Measurements from ENCODE around the gene ANKRD13C.
"Not testable (repeated sequence)": the region's sequence is repeated elsewhere in the genome, so short reads cannot be mapped to it uniquely, and the experiment has no call there.

ANKRD13C gene

GRCh38 chr1:70358921-70359564 is 4.5 kb upstream of the ANKRD13C start:
- DNase-seq (ENCODE audit: low read depth in 2 of 2), result no peak

GRCh38 chr1:70355920-70356319 is 1.4 kb upstream of the ANKRD13C start:
- no peak for DNase-seq (ENCODE audit: low read depth in 2 of 2)

- DNase-seq (ENCODE audit: low read depth in 2 of 2), result no peak
Measured at GRCh38 chr1:70355111-70355407, 537 bp upstream of the ANKRD13C start.

- DNase-seq (ENCODE audit: low read depth in 2 of 2), result no peak
Measured at GRCh38 chr1:70353601-70354331, 756 bp downstream of the ANKRD13C start.

GRCh38 chr1:70353044-70353443 is 1.5 kb downstream of the ANKRD13C start:
- DNase-seq (ENCODE audit: low read depth in 2 of 2), result no peak

- not testable (repeated sequence) for DNase-seq (ENCODE audit: low read depth in 2 of 2)
Measured at GRCh38 chr1:70349799-70350198, 4.7 kb downstream of the ANKRD13C start.

- DNase-seq (ENCODE audit: low read depth in 2 of 2), result no peak
Measured at GRCh38 chr1:70348399-70349165, 5.9 kb downstream of the ANKRD13C start.

GRCh38 chr1:70339644-70340043 is 14.9 kb downstream of the ANKRD13C start:
- DNase-seq (ENCODE audit: low read depth in 2 of 2), result not testable (repeated sequence)

GRCh38 chr1:70336050-70336449 is 18.5 kb downstream of the ANKRD13C start:
- no peak for DNase-seq (ENCODE audit: low read depth in 2 of 2)

GRCh38 chr1:70334436-70334835 is 20.1 kb downstream of the ANKRD13C start:
- DNase-seq (ENCODE audit: low read depth in 2 of 2), result no peak

GRCh38 chr1:70333245-70333644 is 21.3 kb downstream of the ANKRD13C start:
- no peak for DNase-seq (ENCODE audit: low read depth in 2 of 2)

- DNase-seq (ENCODE audit: low read depth in 2 of 2), result no peak
Measured at GRCh38 chr1:70331962-70332361, 22.6 kb downstream of the ANKRD13C start.

GRCh38 chr1:70327306-70328076 is 27.0 kb downstream of the ANKRD13C start:
- DNase-seq (ENCODE audit: low read depth in 2 of 2), result no peak

GRCh38 chr1:70324683-70325082 is 29.8 kb downstream of the ANKRD13C start:
- DNase-seq (ENCODE audit: low read depth in 2 of 2), result no peak

- DNase-seq (ENCODE audit: low read depth in 2 of 2), result no peak
Measured at GRCh38 chr1:70319750-70320149, 34.8 kb downstream of the ANKRD13C start.

GRCh38 chr1:70318191-70318590 is 36.3 kb downstream of the ANKRD13C start:
- no peak for DNase-seq (ENCODE audit: low read depth in 2 of 2)

- no peak for DNase-seq (ENCODE audit: low read depth in 2 of 2)
Measured at GRCh38 chr1:70317087-70317486, 37.4 kb downstream of the ANKRD13C start.

- DNase-seq (ENCODE audit: low read depth in 2 of 2), result no peak
Measured at GRCh38 chr1:70315782-70316181, 38.7 kb downstream of the ANKRD13C start.

GRCh38 chr1:70314706-70315304 is 39.7 kb downstream of the ANKRD13C start:
- no peak for DNase-seq (ENCODE audit: low read depth in 2 of 2)

GRCh38 chr1:70311369-70311768 is 43.2 kb downstream of the ANKRD13C start:
- DNase-seq (ENCODE audit: low read depth in 2 of 2), result no peak

- no peak for DNase-seq (ENCODE audit: low read depth in 2 of 2)
Measured at GRCh38 chr1:70299472-70299871, 55.0 kb downstream of the ANKRD13C start.

GRCh38 chr1:70295749-70296148 is 58.8 kb downstream of the ANKRD13C start:
- DNase-seq (ENCODE audit: low read depth in 2 of 2), result no peak

All from stimulated activated CD8-positive, alpha-beta memory T cell treated with anti-CD3 and anti-CD28 coated beads, Interleukin-7, amount 100 ng/mL, for 4 hours (primary cell).